PFSK-1 (cell line): ENCODE measurements around the gene OSBPL10.

Source experiments
- POLR2AphosphoS5 ChIP-seq: IDR thresholded peaks from 2 replicates; pipeline ENCODE4 v1.6.1; 2012; ENCODE audit warnings: low read depth, mild to moderate bottlenecking, control low read depth, low read length, moderate library complexity
- REST ChIP-seq, 2 experiments: IDR thresholded peaks; 2 replicates each; pipeline versions ENCODE4 v1.6.1 to v1.8.0; 2011 to 2012; ENCODE audit warnings: low read depth in 2 of 2, low read length in 2 of 2, control low read depth in 1 of 2, inconsistent platforms in 1 of 2, mild to moderate bottlenecking in 1 of 2, moderate library complexity in 1 of 2; ENCODE audit not compliant: insufficient read depth in 1 of 2
- SIN3A ChIP-seq: IDR thresholded peaks from 2 replicates; pipeline ENCODE4 v1.6.1; 2012; ENCODE audit warnings: mild to moderate bottlenecking, low read length, moderate library complexity, borderline replicate concordance; ENCODE audit not compliant: insufficient read depth
- TAF1 ChIP-seq: IDR thresholded peaks from 2 replicates; pipeline ENCODE4 v1.6.1; 2012; ENCODE audit warnings: low read length, control low read depth, borderline replicate concordance; ENCODE audit not compliant: insufficient read depth

- TF ChIP-seq POLR2AphosphoS5, result no peak
- TF ChIP-seq TAF1, result no peak
- no peak for TF ChIP-seq SIN3A
- TF ChIP-seq REST (IDR thresholded peaks at IDR 0.05; ENCODE audit: insufficient read depth in 1 of 2, low read depth in 2 of 2, low read length in 2 of 2), result no peak
Measured at GRCh38 chr3:31813686-31814085, 167.4 kb downstream of the OSBPL10 start.
